C4-2B (cell line): ENCODE results near the gene ZNF648.

Experiments
- ZFX ChIP-seq: fragments of 450-650 bp; IDR thresholded peaks from 2 replicates; pipeline ENCODE4 v1.6.1; 2017
- TF ChIP-seq, protein P1 (sequence below): fragments of 450-650 bp; conservative IDR thresholded peaks from 2 replicates; pipeline ENCODE4 v1.5.1; 2017; ENCODE audit warnings: mild to moderate bottlenecking

DNA sequence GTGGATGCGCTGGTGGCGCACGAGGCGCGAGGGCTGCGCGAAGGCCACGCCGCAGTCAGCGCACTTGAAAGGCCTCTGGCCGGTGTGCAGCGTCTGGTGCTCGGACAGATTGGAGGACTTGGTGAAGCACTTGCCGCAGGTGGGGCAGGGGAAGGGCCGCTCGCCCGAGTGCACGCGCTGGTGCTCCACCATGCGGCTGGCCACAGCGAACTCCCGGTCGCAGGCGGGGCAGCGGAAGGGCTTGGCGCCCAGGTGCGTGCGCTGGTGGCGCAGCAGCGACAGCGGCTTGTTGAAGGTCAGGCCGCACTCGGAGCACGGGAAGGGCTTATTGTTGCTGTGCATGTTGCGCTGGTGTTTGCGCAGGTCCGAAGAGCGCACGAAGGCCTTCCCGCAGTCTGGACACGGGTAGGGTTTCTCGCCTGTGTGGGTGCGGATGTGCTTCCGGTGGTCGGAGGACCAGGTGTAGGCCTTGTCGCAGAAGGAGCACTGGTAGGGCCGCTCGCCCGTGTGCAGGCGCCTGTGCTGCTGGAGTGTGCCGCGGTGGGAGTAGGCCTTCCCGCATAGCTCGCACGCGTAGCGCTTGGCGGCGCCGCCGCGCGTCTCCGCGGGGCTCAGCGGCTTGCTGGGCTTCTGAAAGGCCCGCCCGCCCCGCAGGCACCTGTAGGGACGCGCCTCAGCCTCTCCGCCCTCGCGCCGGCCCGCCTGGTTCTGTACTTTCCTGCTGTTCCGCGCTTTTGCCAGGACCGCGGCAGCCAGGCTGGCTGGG is 4.7 kb downstream of the ZNF648 start:
- TF ChIP-seq, protein P1, sequence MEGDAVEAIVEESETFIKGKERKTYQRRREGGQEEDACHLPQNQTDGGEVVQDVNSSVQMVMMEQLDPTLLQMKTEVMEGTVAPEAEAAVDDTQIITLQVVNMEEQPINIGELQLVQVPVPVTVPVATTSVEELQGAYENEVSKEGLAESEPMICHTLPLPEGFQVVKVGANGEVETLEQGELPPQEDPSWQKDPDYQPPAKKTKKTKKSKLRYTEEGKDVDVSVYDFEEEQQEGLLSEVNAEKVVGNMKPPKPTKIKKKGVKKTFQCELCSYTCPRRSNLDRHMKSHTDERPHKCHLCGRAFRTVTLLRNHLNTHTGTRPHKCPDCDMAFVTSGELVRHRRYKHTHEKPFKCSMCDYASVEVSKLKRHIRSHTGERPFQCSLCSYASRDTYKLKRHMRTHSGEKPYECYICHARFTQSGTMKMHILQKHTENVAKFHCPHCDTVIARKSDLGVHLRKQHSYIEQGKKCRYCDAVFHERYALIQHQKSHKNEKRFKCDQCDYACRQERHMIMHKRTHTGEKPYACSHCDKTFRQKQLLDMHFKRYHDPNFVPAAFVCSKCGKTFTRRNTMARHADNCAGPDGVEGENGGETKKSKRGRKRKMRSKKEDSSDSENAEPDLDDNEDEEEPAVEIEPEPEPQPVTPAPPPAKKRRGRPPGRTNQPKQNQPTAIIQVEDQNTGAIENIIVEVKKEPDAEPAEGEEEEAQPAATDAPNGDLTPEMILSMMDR = no peak
- TF ChIP-seq ZFX = no peak
